K562 (cell line): ENCODE results near the gene MYO16. TPM values are rescaled to one million over a fixed set of nuclear protein-coding genes. Genes with fewer than 3 reads are reported as not detected.

Experiments
- ATAC-seq: fragments of 200-7000 bp; cut with Tn5 transposase; 3 replicates; pipeline ENCODE4 v1.9.1; 2020; ENCODE audit warnings: moderate library complexity
- BruUV-seq: library from RNA; stranded (reverse); fragments of 400-500 nt; replicated peaks from 2 replicates; lab custom pipeline; 2021; lab: Mats Ljungman, UMichigan
- CTCF ChIA-PET: fragments of 300-600 bp; formaldehyde crosslinking; extraction: SDS; loops from one replicate; lab custom pipeline; 2021; ENCODE audit warnings: low intra/inter-chr PET ratio; lab: Yijun Ruan, JAX
- POLR2A ChIA-PET: fragments of 300-600, 350-650 bp; sonication (Branson Sonifier 250); formaldehyde crosslinking; extraction: SDS; loops from one replicate; lab custom pipeline; 2021; ENCODE audit warnings: antibody characterized with exemption, inconsistent platforms; lab: Yijun Ruan, JAX
- DNase-seq, 4 experiments: peaks; one replicate each; pipeline versions ENCODE4 v3.0.0 to v3.0.0-alpha.2; 2011 to 2018; ENCODE audit warnings: low spot score in 3 of 4, mixed read lengths in 3 of 4; ENCODE audit errors: extremely low read depth in 1 of 4
- FAIRE-seq: peaks from 2 replicates; lab custom pipeline; 2011; peaks lifted over from hg19 to GRCh38; lab: Jason Lieb, UNC
- H2AFZ ChIP-seq: 2 replicates; pipeline ENCODE4 v1.6.0; 2011; ENCODE audit warnings: low read depth, low read length, control low read depth, inconsistent platforms
- H3K27ac ChIP-seq: fragments of 200-600 bp; 3 replicates; pipeline ENCODE4 v1.8.0; 2011; ENCODE audit warnings: low read depth, mild to moderate bottlenecking, control low read depth, inconsistent platforms, low read length, moderate library complexity, mixed read lengths; ENCODE audit errors: extremely low read depth
- H3K27me3 ChIP-seq, 2 experiments: fragments of 300-600 bp in 1 of 2; 2 replicates in 1 of 2; 3 replicates in 1 of 2; pipeline versions ENCODE4 v1.6.0 to v1.8.0; 2011; ENCODE audit warnings: inconsistent platforms in 2 of 2, low read length in 2 of 2, mild to moderate bottlenecking in 1 of 2, mixed read lengths in 1 of 2, moderate library complexity in 1 of 2; ENCODE audit not compliant: control insufficient read depth in 2 of 2, insufficient read depth in 2 of 2
- H3K36me3 ChIP-seq: fragments of 300-600 bp; 3 replicates; pipeline ENCODE4 v1.8.0; 2011; ENCODE audit warnings: mild to moderate bottlenecking, low read length, inconsistent platforms; ENCODE audit not compliant: control insufficient read depth, insufficient read depth
- H3K4me1 ChIP-seq, 2 experiments: fragments of 200-600 bp in 1 of 2; replicated peaks in 1 of 2; 2 replicates in 1 of 2; 3 replicates in 1 of 2; pipeline versions ENCODE4 v1.5.1 to v1.8.0; 2011; ENCODE audit warnings: inconsistent platforms in 2 of 2, low read length in 2 of 2, mild to moderate bottlenecking in 1 of 2, mixed read lengths in 1 of 2, moderate library complexity in 1 of 2; ENCODE audit not compliant: control insufficient read depth in 2 of 2, insufficient read depth in 2 of 2
- H3K4me2 ChIP-seq: 2 replicates; pipeline ENCODE4 v1.6.1; 2011; ENCODE audit warnings: low read length, control low read depth, inconsistent platforms, mixed read lengths; ENCODE audit not compliant: insufficient read depth
- H3K4me3 ChIP-seq: fragments of 200-600 bp; sonication (generic), shearing (Covaris generic); 2 replicates; pipeline ENCODE4 v1.5.1; 2016; ENCODE audit warnings: control low read depth, inconsistent platforms
- H3K79me2 ChIP-seq: fragments of 200-600 bp; 3 replicates; pipeline ENCODE4 v1.8.0; 2011; ENCODE audit warnings: low read length, inconsistent platforms; ENCODE audit not compliant: control insufficient read depth, insufficient read depth
- H3K9ac ChIP-seq, 2 experiments: 2 replicates each; pipeline versions ENCODE4 v1.6.0 to v1.6.1; 2011; ENCODE audit warnings: low read depth in 2 of 2, low read length in 2 of 2, control low read depth in 1 of 2, inconsistent platforms in 1 of 2, mild to moderate bottlenecking in 1 of 2, mixed read lengths in 1 of 2; ENCODE audit not compliant: insufficient read depth in 1 of 2
- H3K9me1 ChIP-seq: one replicate; pipeline ENCODE4 v1.6.0; 2011; ENCODE audit warnings: inconsistent platforms, mild to moderate bottlenecking, low read length, moderate library complexity; ENCODE audit not compliant: control insufficient read depth, insufficient read depth
- H3K9me3 ChIP-seq: replicated peaks from 2 replicates; pipeline ENCODE4 v1.5.1; 2011; ENCODE audit warnings: low read depth, low read length, inconsistent platforms; ENCODE audit not compliant: control insufficient read depth, insufficient read depth
- H4K20me1 ChIP-seq: replicated peaks from 2 replicates; pipeline ENCODE4 v1.6.1; 2011; ENCODE audit warnings: low read length, inconsistent platforms, mixed read lengths; ENCODE audit not compliant: control insufficient read depth, insufficient read depth
- C11orf30 ChIP-seq: fragments of 450-650 bp; IDR thresholded peaks from 2 replicates; pipeline ENCODE4 v1.6.1; 2016; ENCODE audit warnings: low read depth, mild to moderate bottlenecking
- CSDE1 ChIP-seq, 2 experiments: fragments of 450-650 bp; IDR thresholded peaks; 2 replicates each; pipeline ENCODE4 v1.6.1; 2016; ENCODE audit warnings: mild to moderate bottlenecking in 1 of 2
- DPF2 ChIP-seq: fragments of 450-650 bp; IDR thresholded peaks from 2 replicates; pipeline ENCODE4 v1.6.1; 2016
- ELF4 ChIP-seq: fragments of 450-650 bp; formaldehyde crosslinking; IDR thresholded peaks from 2 replicates; pipeline ENCODE4 v1.4.0; 2022; ENCODE audit warnings: missing genetic modification characterization
- ETS2 ChIP-seq: IDR thresholded peaks from 2 replicates; pipeline ENCODE4 v1.6.1; 2016; ENCODE audit warnings: borderline replicate concordance, missing genetic modification characterization, mild to moderate bottlenecking, moderate library complexity, missing compliant biosample characterization; ENCODE audit not compliant: poor library complexity, severe bottlenecking
- EZH2 ChIP-seq: IDR thresholded peaks from 2 replicates; pipeline ENCODE4 v1.6.1; 2012; ENCODE audit warnings: low read depth, mild to moderate bottlenecking, inconsistent platforms, low read length, borderline replicate concordance
- GATA2 ChIP-seq: sonication (generic); formaldehyde crosslinking; IDR thresholded peaks from 2 replicates; pipeline ENCODE4 v1.4.0; 2020; ENCODE audit warnings: mild to moderate bottlenecking, missing genetic modification reagents
- ILF3 ChIP-seq: fragments of 450-650 bp; IDR thresholded peaks from 2 replicates; pipeline ENCODE4 v1.6.1; 2018; ENCODE audit warnings: antibody characterized with exemption, mild to moderate bottlenecking, moderate library complexity, borderline replicate concordance
- MIER1 ChIP-seq: fragments of 450-650 bp; IDR thresholded peaks from 2 replicates; pipeline ENCODE4 v1.6.1; 2016; ENCODE audit warnings: antibody characterized with exemption, mild to moderate bottlenecking, low read depth
- PHB2 ChIP-seq: fragments of 450-650 bp; IDR thresholded peaks from 2 replicates; pipeline ENCODE4 v1.6.1; 2017; ENCODE audit warnings: low read depth
- PREB ChIP-seq: sonication (generic); formaldehyde crosslinking; IDR thresholded peaks from 2 replicates; pipeline ENCODE4 v1.8.1; 2023; ENCODE audit warnings: mild to moderate bottlenecking, missing genetic modification reagents
- PTRF ChIP-seq: fragments of 450-650 bp; IDR thresholded peaks from 2 replicates; pipeline ENCODE4 v1.6.1; 2016; ENCODE audit warnings: mild to moderate bottlenecking, missing genetic modification characterization, missing compliant biosample characterization
- RFX1 ChIP-seq: fragments of 450-650 bp; IDR thresholded peaks from 2 replicates; pipeline ENCODE4 v1.6.1; 2016; ENCODE audit warnings: mild to moderate bottlenecking, moderate library complexity
- ZNF124 ChIP-seq: sonication (generic); formaldehyde crosslinking; IDR thresholded peaks from 2 replicates; pipeline ENCODE4 v1.8.1; 2022; ENCODE audit warnings: missing genetic modification reagents
- ZNF444 ChIP-seq: fragments of 250-450 bp; sonication (Bioruptor Pico); IDR thresholded peaks from 2 replicates; pipeline ENCODE4 v1.4.0; 2020; ENCODE audit warnings: mild to moderate bottlenecking, moderate library complexity
- ZNF449 ChIP-seq: fragments of 250-450 bp; sonication (Bioruptor Pico); IDR thresholded peaks from 2 replicates; pipeline ENCODE4 v1.8.0; 2022; ENCODE audit warnings: moderate library complexity, mild to moderate bottlenecking, inconsistent platforms
- WGBS: fragments of 100-300 bp; shearing (Covaris generic); methylation state at CpG from one replicate; pipeline ENCODE4 v1.1.6; 2016; ENCODE audit warnings: low coverage, mixed read lengths; ENCODE audit not compliant: insufficient coverage; ENCODE audit errors: missing lambda C conversion rate; 5-methylcytosine and 5-hydroxymethylcytosine counted together
- in situ Hi-C: fragments of 300-500 bp; cut with MboI; formaldehyde crosslinking; loops from 4 replicates; pipeline ENCODE4 v1.15.0; 2018; ENCODE audit warnings: inconsistent platforms, mixed read lengths
- intact Hi-C: fragments of 100-400 bp; cut with micrococcal nuclease; formaldehyde crosslinking; loops from 2 replicates; pipeline ENCODE4 v1.14.2; 2022
- polyA plus RNA-seq, 8 experiments: library from polyadenylated mRNA; depleted of rRNA in 4 of 8; stranded (reverse) in 5 of 8; unstranded in 3 of 8; fragments of >200 nt; fragmentation: Nextera tagmentation in 2 of 8; fragmentation: Illumina TruSeq in 1 of 8; extraction: Ambion mirVana in 2 of 8; extraction: Trizol in 1 of 8; gene quantifications; 2 replicates each; pipeline versions ENCODE4 v1.2.1 to v1.2.3, GENCODE V29; 2011 to 2014; ENCODE audit warnings: inconsistent platforms in 1 of 8, missing spikeins in 1 of 8
- total RNA-seq, 7 experiments: library from RNA; depleted of rRNA in 6 of 7; stranded (reverse); fragments of >200 nt in 6 of 7; fragmentation: Illumina TruSeq in 2 of 7; extraction: Trizol in 2 of 7; gene quantifications; 2 replicates each; pipeline versions ENCODE4 v1.2.1 to v1.2.3, GENCODE V29; 2011 to 2021; ENCODE audit warnings: low replicate concordance in 1 of 7

Gene MYO16
- total and polyA plus RNA-seq, 9 of the 15 experiments (the other 6 are each of a cell fraction or from before 2014, with no cell fraction given): 4.3 to 45.7 (median 12.1) TPM

- TF ChIP-seq CSDE1 (IDR thresholded peaks at IDR 0.05) (no peak), ELF4 (CRISPR knock-in tag) (no peak), ILF3 (no peak), ZNF444 (no peak), ZNF124 (CRISPR knock-in tag) (no peak), PHB2 (no peak), PTRF (tag) (no peak), ETS2 (tag) (no peak), GATA2 (no peak), EZH2 (no peak), RFX1 (no peak), DPF2 (no peak), MIER1 (no peak), PREB (CRISPR knock-in tag) (no peak), C11orf30 (no peak), ZNF449 (CRISPR knock-in tag) (no peak)
- no peak for DNase-seq
- intact Hi-C loops: no loop called here
- no peak for ATAC-seq
- 50% methylated on average over 3 of the region's 3 CpGs for WGBS
- H3K36me3 ChIP-seq: no peaks in the 10 kb centered on the region
- H3K27me3 ChIP-seq: no peaks in the 10 kb centered on the region
- no peaks in the 10 kb centered on the region for H3K79me2 ChIP-seq
- H2AFZ ChIP-seq: no peak overlapping the region
- POLR2A ChIA-PET: no interaction called here
- no peaks in the 10 kb centered on the region for H4K20me1 ChIP-seq
- no peaks in the 10 kb centered on the region for H3K9me1 ChIP-seq
- no peaks in the 10 kb centered on the region for H3K9me3 ChIP-seq
- H3K4me1 ChIP-seq: no peaks in the 10 kb centered on the region
- no TSS peak for BruUV-seq
- in situ Hi-C loops: no loop called here
- FAIRE-seq: no peak
- H3K4me3 ChIP-seq: no peak overlapping the region
- CTCF ChIA-PET: no interaction called here
- H3K9ac ChIP-seq: no peak overlapping the region
- no peak overlapping the region for H3K27ac ChIP-seq
- H3K4me2 ChIP-seq: no peak overlapping the region
Observed at GRCh38 chr13:109151255-109151654, 521.8 kb downstream of the MYO16 start.
